ENCODE measurements around the gene TRMT2A. TPM values are rescaled to one million over a fixed set of nuclear protein-coding genes. Genes with fewer than 3 reads are reported as not detected.

The TRMT2A gene
- total RNA-seq, 1 donor from 2014 or later: 40.4 TPM

GRCh38 chr22:20118300-20119020 lies 1.4 kb upstream of the TRMT2A start:
- DNase-seq: no peak

GRCh38 chr22:20117633-20118299 lies 740 bp upstream of the TRMT2A start:
- no peak for DNase-seq

DNA sequence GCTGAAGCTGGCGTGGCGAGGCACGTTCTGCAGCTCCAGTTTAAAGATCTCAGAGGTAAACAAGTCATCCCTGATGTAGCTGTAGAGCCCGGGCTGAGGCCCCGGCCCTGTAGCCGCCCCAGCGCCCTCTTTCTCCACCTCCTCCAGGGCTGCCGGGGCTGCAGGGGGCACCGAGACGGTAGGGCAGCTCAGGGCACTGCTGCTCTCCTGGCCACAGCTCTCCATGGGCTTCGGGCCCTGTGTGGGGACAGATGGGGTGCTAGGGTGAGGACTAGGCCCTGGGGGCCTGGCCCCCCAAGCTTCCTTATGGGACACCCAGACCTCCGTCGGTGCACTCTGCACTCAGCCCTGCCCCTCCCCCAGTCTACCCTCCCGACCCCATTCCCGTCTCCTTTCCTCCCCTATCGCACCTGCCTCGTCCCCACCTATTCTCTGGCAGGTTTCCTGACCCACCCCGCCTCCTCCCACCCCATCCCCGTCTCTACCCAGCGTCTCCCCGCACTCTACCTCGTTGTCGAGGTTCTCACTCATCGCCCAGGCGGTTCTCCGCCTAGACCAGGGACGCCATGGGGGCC lies 563 bp downstream of the TRMT2A start:
- DNase-seq: no peak

DNA sequence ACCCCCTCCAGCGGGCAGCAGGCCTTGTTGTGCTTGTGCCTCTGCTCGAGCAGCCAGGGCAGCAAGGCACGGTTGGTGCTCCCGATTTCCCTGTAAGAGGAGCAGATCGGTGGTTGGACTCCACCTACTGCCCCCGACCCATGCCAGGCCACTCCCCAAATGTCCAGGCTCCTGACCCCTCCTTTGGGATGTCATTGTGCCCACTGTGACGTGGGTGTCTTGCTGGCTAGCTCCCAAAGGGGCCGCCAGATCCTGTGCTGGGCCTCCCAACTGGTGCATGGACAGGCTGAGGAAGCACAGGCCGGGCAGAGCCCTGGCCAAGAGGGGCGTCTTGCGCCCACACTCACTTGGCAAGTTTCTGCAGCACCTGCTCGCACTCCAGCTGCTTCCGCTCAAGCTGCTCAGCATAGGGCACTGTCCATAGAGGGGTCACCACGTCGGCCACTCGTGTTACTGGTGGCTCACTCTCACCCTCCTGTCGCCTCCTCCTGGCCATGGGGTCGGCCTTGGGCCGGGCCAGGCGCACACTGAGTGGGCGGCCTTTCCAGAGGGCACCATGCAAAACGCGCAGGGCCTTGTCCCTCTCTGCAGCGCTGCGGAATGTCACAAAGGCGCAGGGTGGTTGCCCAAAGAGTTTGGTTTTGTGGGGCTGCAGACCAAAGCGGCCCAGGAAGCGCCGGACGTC lies 1.2 kb downstream of the TRMT2A start, which contains the start of gene RANBP1:
Gene RANBP1 (plus strand): TSS at position 414 of the 685 bp plus-strand sequence. CDS start 81 bp downstream, at position 495.
- peak; percentile 50 for DNase-seq

DNA sequence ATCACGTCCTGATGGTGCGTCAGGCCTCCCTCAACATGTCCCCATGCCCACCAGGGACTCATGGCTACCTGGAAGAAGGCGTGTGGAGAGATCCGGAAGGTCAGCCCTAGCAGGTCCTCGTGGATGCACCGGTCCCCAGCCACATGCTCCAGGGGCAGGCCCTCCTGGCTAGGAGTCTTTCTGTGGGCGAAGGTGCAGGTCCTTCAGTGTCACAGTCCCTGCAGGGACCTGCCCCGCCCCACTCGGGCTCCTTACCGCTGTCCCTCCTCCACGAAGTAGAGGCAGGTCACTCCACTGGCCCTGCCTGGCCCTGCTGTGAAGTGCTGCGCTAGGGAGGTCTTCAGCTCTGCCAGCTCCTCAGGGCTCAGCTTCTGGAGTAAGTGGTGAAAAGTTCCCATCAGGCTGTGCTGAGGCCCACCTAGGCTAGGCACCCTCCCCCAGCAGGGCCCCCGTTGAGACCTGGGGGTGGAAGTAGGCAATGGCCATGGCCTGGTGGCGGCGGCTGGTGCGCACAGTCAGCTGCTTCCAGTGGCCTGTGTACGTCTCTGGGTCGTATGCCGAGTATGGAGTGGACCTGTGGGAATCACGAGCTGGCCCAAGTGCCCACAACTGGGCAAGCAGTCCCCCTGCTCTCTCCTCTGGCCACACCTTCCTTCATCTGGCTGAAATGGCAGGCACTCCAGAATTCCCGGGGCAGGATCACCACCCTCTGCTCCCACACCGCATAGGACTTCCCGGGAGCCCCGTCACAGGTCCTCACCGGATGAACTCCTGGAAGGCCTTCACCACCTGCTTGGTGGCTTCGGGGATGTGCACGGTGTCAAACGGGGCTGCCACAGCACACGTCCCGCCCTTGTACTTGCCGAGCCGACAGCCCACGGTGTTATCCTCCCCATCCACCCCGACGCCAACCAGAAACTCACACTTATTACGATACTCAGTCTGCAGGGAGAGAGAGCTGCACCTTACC lies 2.2 kb downstream of the TRMT2A start:
- DNase-seq: no peak

DNA sequence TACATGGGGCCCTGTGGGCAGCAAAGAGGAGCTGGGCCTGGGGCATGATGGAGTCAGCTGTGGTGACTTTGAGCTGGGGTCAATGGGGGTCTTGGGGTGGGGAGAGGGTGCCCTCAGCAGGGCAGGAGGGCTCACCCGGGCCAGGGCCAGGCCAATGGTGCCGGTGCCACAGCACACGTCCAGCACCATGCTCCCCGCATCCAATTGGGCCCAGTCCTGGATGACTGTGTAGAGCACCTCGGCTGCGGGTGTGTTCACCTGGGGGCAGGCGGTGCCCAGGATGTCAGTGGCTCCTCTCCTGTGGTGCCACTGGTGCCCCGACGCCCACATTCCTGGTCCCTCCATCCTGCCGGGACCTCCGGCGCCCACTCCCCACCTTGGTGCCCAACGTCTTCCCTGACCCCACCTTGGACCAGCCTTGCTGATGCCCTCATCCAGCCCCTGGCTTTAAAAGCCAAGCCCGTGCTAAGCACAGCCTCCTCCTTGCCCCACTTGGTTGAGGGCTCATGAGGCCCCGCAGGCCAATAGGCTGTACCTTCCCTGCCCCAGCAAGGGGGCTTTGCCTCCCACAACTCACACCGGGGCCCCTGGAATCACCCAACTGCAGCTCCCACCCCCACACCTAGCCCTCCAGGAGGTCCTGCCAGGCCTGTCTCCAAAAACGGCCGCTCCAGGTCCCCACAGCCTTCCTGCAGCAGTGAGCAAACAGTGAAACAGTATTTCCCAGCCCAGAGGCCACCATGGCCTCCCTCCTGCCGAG lies 3.3 kb downstream of the TRMT2A start:
- DNase-seq: no peak

DNA sequence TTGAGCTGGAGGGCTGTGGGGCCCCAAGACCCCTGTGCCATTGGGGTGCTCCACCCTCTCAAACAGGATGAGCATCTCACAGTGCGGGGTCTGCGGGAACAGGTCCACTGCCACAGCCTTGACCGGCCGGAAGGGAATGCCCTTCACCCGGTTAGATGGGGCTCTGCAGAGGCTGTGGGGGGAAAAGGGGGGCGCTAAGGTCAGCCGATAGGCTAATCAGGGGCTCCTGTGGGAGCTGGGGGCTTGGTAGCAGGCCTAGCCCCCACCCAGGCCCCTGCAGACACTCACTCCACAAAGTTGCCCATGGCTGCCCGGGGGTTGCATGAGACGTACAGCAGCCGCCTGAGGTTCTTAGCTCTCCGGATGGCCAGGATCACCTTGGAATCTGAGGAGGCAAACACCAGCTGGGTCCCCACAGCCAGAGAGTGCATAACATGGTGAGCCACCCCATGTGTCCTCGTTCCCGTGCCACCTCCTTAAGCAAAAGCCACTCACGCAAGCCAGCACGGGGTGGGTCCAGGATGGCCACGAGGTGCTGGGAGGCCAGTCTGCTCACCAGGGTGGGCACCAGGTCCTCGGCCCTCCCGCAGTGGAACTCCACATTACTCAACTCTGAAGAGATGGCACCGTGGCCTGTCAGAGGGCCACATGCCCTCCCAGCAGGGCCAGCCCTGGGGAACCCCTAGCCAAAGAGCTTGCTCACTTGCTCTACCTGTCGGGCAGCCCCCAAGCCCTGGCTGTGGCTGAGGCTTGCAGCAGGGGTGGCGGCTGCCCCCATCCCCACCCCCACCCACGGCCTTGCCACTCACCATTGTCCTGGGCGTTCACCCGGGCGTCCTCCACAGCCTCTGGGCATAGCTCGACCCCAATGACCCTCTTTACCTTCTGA lies 4.2 kb downstream of the TRMT2A start:
- DNase-seq: no peak

GRCh38 chr22:20111689-20112622 lies 5.1 kb downstream of the TRMT2A start:
- no peak for DNase-seq

- DNase-seq: no peak
Observed at GRCh38 chr22:20111045-20111688, 5.9 kb downstream of the TRMT2A start.

GRCh38 chr22:20110359-20110985 lies 6.6 kb downstream of the TRMT2A start:
- no peak for DNase-seq

GRCh38 chr22:20109411-20110358 lies 7.3 kb downstream of the TRMT2A start:
- DNase-seq: no peak

- DNase-seq: no peak
Observed at GRCh38 chr22:20108757-20109230, 8.2 kb downstream of the TRMT2A start.

DNA sequence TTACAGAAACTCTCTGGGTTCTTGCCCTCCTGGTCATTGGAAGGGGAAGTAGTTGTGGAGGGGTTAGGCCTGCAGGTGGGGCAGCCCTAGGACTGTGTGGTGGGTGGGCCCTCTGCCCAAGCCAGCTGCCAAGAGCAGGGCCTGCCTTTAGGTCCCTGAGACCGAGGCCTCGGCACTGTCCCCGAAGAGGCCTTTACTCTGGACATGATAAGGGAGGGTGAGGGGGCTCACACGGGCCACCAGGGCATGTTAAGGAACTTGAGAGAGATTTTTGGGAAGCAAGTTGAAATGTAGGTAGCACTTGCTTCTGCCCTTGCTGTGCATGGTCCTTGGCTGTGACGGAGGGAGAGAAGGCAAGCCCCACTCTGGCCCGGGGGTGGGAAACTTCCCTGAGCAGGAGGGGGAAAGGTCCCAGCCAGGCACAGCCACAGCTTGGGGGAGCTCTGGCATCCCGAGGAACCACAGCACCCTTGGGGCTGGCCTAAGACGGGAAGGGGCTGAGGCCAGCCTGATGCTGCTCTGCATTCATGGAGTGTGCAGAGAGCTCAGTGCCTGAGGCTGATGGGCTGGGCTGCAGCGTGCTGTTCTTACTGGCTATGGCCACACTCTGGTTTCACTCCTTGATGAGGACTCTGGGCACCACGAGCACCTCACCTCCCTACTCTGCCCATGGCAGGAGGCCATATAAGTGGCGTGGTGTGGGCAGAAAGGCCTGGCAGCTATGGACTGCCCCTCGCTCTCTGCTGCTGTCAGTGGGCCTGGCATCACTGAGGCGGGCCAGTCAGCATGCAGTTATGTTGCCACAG lies 8.9 kb downstream of the TRMT2A start:
- DNase-seq: no peak

- no peak for DNase-seq
Observed at GRCh38 chr22:20107471-20107901, 9.5 kb downstream of the TRMT2A start.

GRCh38 chr22:20106849-20107237 lies 10.2 kb downstream of the TRMT2A start:
- no peak for DNase-seq
